GM12891 (cell line): Measurements from ENCODE around the gene SLC28A3.

Experiments used
- DNase-seq: peaks from one replicate; pipeline ENCODE4 v3.0.0; 2011; ENCODE audit warnings: low spot score; ENCODE audit not compliant: insufficient read length
- FAIRE-seq: peaks from 2 replicates; lab custom pipeline; 2011; peaks lifted over from hg19 to GRCh38; lab: Jason Lieb, UNC
- PAX5 ChIP-seq: IDR thresholded peaks from 2 replicates; pipeline ENCODE4 v1.6.1; 2011; ENCODE audit warnings: low read length, moderate library complexity, mild to moderate bottlenecking; ENCODE audit not compliant: insufficient read depth, severe bottlenecking
- POLR2A ChIP-seq: IDR thresholded peaks from 2 replicates; pipeline ENCODE4 v1.6.1; 2011; ENCODE audit warnings: low read depth, low read length, control low read depth
- POLR2AphosphoS5 ChIP-seq: IDR thresholded peaks from 2 replicates; pipeline ENCODE4 v1.6.1; 2011; ENCODE audit warnings: low read depth, low read length, control low read depth
- POU2F2 ChIP-seq: IDR thresholded peaks from 2 replicates; pipeline ENCODE4 v1.6.1; 2011; ENCODE audit warnings: low read depth, mild to moderate bottlenecking, control low read depth, low read length, moderate library complexity
- SPI1 ChIP-seq: IDR thresholded peaks from 2 replicates; pipeline ENCODE4 v1.6.1; 2011; ENCODE audit warnings: low read depth, low read length, control low read depth
- TAF1 ChIP-seq: IDR thresholded peaks from 2 replicates; pipeline ENCODE4 v1.6.1; 2011; ENCODE audit warnings: low read depth, low read length, control low read depth

SLC28A3 gene

DNA sequence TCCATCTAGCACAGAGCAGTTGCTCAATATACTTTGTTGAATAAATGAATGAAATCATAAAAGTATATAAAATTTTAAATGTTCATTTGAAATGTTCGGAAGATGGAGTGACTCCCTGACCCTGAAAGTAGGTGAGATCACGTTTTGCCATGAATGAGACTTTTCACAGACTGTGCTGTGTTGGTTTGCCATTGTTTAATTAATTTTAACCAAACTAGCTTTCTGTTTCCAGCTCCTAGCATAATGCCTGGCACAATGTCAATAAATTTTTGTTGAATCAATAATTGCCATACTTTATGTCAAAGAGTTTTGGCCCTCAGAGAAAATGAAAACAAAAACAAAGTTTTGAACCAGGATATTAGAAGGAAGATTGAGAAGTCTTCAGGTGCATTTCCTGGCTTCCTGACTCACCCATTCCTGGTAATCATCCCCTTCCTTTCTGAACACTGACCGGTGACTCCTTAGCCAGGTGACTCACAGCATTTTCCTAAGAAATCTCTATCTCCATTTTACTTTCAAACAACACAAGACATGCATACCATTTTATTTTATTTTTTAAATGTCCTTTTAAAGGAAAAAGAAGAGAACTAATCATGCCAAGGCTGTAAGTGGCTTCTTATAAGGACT, 15.1 kb downstream of the SLC28A3 start:
- FAIRE-seq = no peak
- TF ChIP-seq POLR2A (no peak), POLR2AphosphoS5 (no peak), POU2F2 (no peak), SPI1 (no peak), PAX5 (no peak), TAF1 (no peak)
- no peak for DNase-seq

DNA sequence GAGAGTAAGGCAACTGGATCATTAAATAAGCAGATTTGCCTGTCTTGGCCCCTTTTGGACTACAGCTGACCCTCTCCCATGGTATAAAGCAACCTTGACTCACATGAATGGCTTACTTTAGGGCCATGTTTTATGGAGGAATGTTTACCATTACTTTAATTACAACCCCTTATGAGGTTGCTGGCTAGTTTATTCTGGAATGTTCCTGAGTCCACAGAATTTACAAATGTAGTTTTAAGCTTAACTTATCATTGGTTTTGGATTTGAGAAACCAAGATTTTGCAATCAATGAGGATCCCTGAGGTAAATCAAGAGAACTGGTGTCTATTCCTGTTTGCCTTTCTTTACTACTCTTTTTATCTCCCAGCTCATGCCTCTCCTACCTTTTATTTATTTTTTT, 15.7 kb downstream of the SLC28A3 start:
- FAIRE-seq (no peak), DNase-seq (no peak)
- TF ChIP-seq POLR2AphosphoS5 = no peak
- TF ChIP-seq PAX5 = no peak
- no peak for TF ChIP-seq SPI1
- no peak for TF ChIP-seq POLR2A
- no peak for TF ChIP-seq POU2F2
- TF ChIP-seq TAF1 = no peak

GRCh38 chr9:84323858-84324257, 16.7 kb downstream of the SLC28A3 start:
- DNase-seq = no peak
- TF ChIP-seq TAF1 = no peak
- no peak for TF ChIP-seq POLR2AphosphoS5
- TF ChIP-seq POU2F2 = no peak
- TF ChIP-seq POLR2A = no peak
- no peak for TF ChIP-seq PAX5
- TF ChIP-seq SPI1 = no peak
- FAIRE-seq = no peak

GRCh38 chr9:84322828-84323227, 17.7 kb downstream of the SLC28A3 start:
- FAIRE-seq (no peak), DNase-seq (no peak)
- TF ChIP-seq SPI1 = no peak
- TF ChIP-seq POLR2A = no peak
- no peak for TF ChIP-seq POLR2AphosphoS5
- no peak for TF ChIP-seq PAX5
- TF ChIP-seq TAF1 = no peak
- no peak for TF ChIP-seq POU2F2

DNA sequence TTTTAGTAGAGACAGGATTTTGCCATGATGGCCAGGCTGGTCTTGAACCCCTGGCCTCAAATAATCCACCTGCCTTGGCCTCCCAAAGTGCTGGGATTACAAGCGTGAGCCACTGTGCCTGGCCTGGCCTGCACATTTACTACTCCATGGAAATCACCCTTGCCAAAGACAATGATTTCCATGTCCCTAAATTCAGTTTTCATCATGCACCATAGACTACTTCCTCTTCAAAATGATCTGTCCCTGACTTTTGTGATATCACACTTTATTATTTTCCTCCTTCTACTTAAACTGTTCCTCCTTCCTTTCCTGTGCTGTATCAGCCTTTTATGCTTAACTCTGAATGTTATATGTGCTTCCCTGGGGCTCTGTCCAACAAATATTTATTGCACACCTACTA, 20.3 kb downstream of the SLC28A3 start:
- no peak for TF ChIP-seq POLR2AphosphoS5
- TF ChIP-seq TAF1 = no peak
- TF ChIP-seq POU2F2 = no peak
- no peak for TF ChIP-seq PAX5
- no peak for TF ChIP-seq SPI1
- no peak for TF ChIP-seq POLR2A
- FAIRE-seq (no peak), DNase-seq (no peak)

GRCh38 chr9:84319632-84320031, 20.9 kb downstream of the SLC28A3 start:
- FAIRE-seq (no peak), DNase-seq (no peak)
- TF ChIP-seq POLR2A (no peak), PAX5 (no peak), SPI1 (no peak), POU2F2 (no peak), POLR2AphosphoS5 (no peak), TAF1 (no peak)

GRCh38 chr9:84318981-84319380, 21.6 kb downstream of the SLC28A3 start:
- FAIRE-seq = no peak
- TF ChIP-seq POLR2A (no peak), POLR2AphosphoS5 (no peak), PAX5 (no peak), SPI1 (no peak), TAF1 (no peak), POU2F2 (no peak)
- no peak for DNase-seq

DNA sequence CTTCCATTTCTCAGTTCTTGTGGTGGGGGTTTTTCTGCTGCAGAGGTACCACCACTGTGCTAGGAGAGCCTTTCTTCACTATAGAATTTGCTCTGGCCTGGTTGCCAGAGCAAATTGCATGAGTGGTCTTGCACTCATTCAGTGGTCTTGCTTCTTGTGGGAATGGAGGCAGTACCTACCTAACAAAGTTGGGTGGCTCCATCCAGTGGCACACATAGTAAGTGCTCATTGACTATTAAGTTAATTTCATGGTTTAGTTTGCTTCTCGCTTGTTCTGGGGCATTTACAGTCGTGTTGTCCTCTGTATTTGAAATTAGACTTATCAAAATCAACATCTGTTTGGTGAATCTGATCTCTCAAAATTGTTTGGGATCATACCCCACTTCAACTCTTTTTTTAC, 23.0 kb downstream of the SLC28A3 start:
- FAIRE-seq (peak; percentile 38), DNase-seq (no peak)
- TF ChIP-seq POU2F2 (no peak), TAF1 (no peak), SPI1 (no peak), POLR2AphosphoS5 (no peak)

GRCh38 chr9:84315278-84315877, 25.2 kb downstream of the SLC28A3 start:
- FAIRE-seq (peak; percentile 77), DNase-seq (no peak)
- TF ChIP-seq TAF1 (no peak), POLR2A (no peak), SPI1 (no peak), PAX5 (no peak), POU2F2 (no peak), POLR2AphosphoS5 (no peak)

DNA sequence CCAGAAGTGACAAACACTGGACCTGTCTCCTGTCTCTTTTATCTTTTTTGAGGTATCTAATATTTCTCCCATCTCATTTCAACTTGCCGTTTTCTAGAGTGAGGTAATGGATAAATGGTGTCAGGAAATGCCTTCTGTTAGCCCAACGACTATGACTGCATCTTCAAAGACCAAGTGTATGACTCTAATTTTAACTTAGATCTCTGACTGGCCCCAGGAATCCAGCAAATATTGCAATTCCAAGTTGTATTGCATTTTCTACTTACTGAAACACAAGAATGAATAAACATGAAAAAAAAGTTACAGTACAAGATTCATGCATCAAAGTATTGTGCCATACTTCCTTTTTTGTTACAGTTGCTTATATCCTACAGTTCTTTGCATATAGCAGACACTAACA, 26.3 kb downstream of the SLC28A3 start:
- FAIRE-seq = no peak
- TF ChIP-seq PAX5 (no peak), POLR2A (no peak), POU2F2 (no peak), POLR2AphosphoS5 (no peak), SPI1 (no peak)

More for the DNA sequence above, 26.3 kb downstream of the SLC28A3 start:
- DNase-seq = no peak
